B cell (primary cell): ENCODE measurements around the gene TBC1D1. TPM values are rescaled to one million over a fixed set of nuclear protein-coding genes. Genes with fewer than 3 reads are reported as not detected.

Source experiments
- ATAC-seq: fragments of 200-7000 bp; cut with Tn5 transposase; one replicate; pipeline ENCODE4 v1.10.0; 2021; ENCODE audit warnings: low read depth, mild to moderate bottlenecking, moderate number of reproducible peaks, moderate library complexity
- CTCF ChIA-PET: fragments of 350-600 bp; sonication (Branson Sonifier 250); formaldehyde crosslinking; loops from one replicate; lab custom pipeline; 2021; ENCODE audit warnings: antibody characterized with exemption, inconsistent platforms; lab: Charles Lee
- POLR2A ChIA-PET: fragments of 350-600 bp; sonication (Branson Sonifier 250); formaldehyde crosslinking; loops from one replicate; lab custom pipeline; 2021; ENCODE audit warnings: antibody characterized with exemption; lab: Charles Lee
- DNase-seq: peaks from one replicate; pipeline ENCODE4 v3.0.0; 2013
- H2AFZ ChIP-seq: 2 replicates; pipeline ENCODE4 v1.6.1; 2012; ENCODE audit warnings: mild to moderate bottlenecking, low read depth, low read length; ENCODE audit not compliant: insufficient read depth, poor library complexity, severe bottlenecking
- H3K27ac ChIP-seq, 2 donors: 1 replicate in 1 of 2; 2 replicates in 1 of 2; pipeline ENCODE4 v1.5.1; 2012 to 2013; ENCODE audit warnings: low read length in 2 of 2, mild to moderate bottlenecking in 2 of 2, moderate library complexity in 1 of 2
- H3K27me3 ChIP-seq, 4 experiments: fragments of 200-600 bp in 1 of 4; sonication (generic) in 1 of 4; replicated peaks in 1 of 4; 1 replicate in 2 of 4; 2 replicates in 2 of 4; pipeline versions ENCODE4 v1.6.1 to v1.7.0; 2013 to 2016; ENCODE audit warnings: low read length in 3 of 4, mild to moderate bottlenecking in 2 of 4, mixed read lengths in 1 of 4, moderate library complexity in 1 of 4; ENCODE audit not compliant: insufficient read depth in 4 of 4, control insufficient read depth in 3 of 4; ENCODE audit errors: control extremely low read depth in 1 of 4
- H3K36me3 ChIP-seq, 2 experiments: replicated peaks in 1 of 2; 1 replicate in 1 of 2; 2 replicates in 1 of 2; pipeline versions ENCODE4 v1.6.1 to v1.7.1; 2013; ENCODE audit warnings: low read length in 1 of 2; ENCODE audit not compliant: insufficient read depth in 2 of 2, control insufficient read depth in 1 of 2; ENCODE audit errors: control extremely low read depth in 1 of 2, extremely low read depth in 1 of 2
- H3K4me1 ChIP-seq, 2 donors: fragments of 200-600 bp in 1 of 2; sonication (generic) in 1 of 2; 1 replicate in 1 of 2; 2 replicates in 1 of 2; pipeline versions ENCODE4 v1.5.1 to v1.6.1; 2013 to 2017; ENCODE audit warnings: low read length in 2 of 2; ENCODE audit not compliant: control insufficient read depth in 2 of 2, insufficient read depth in 2 of 2
- H3K4me2 ChIP-seq: replicated peaks from 2 replicates; pipeline ENCODE3; 2012; ENCODE audit warnings: mild to moderate bottlenecking, low read depth, low read length; ENCODE audit not compliant: poor library complexity, severe bottlenecking
- H3K4me3 ChIP-seq, 5 experiments: fragments of 200-600 bp in 1 of 5; sonication (generic) in 1 of 5; 1 replicate in 3 of 5; 2 replicates in 2 of 5; pipeline versions ENCODE4 v1.5.1 to v1.7.0; 2011 to 2016; ENCODE audit warnings: low read length in 4 of 5, mild to moderate bottlenecking in 4 of 5, low read depth in 2 of 5, control low read depth in 1 of 5, moderate library complexity in 1 of 5; ENCODE audit not compliant: insufficient read depth in 1 of 5; ENCODE audit errors: control extremely low read depth in 1 of 5, extremely low read depth in 1 of 5
- H3K79me2 ChIP-seq: fragments of 200-600 bp; sonication (generic); one replicate; pipeline ENCODE4 v1.6.0; 2016; ENCODE audit warnings: low read length; ENCODE audit not compliant: control insufficient read depth, insufficient read depth
- H3K9ac ChIP-seq: fragments of 200-600 bp; sonication (generic); 2 replicates; pipeline ENCODE4 v1.6.1; 2017; ENCODE audit warnings: mild to moderate bottlenecking, low read length, moderate library complexity
- H3K9me3 ChIP-seq, 3 donors: one replicate each; pipeline versions ENCODE4 v1.6.1 to v1.7.1; 2013; ENCODE audit warnings: low read length in 2 of 3; ENCODE audit not compliant: control insufficient read depth in 2 of 3, insufficient read depth in 1 of 3; ENCODE audit errors: control extremely low read depth in 1 of 3
- H4K20me1 ChIP-seq: 2 replicates; pipeline ENCODE4 v1.6.0; 2012; ENCODE audit warnings: mild to moderate bottlenecking, low read length; ENCODE audit not compliant: insufficient read depth, control insufficient read depth, poor library complexity, severe bottlenecking
- H3K27ac Mint-ChIP-seq: one replicate; pipeline ENCODE4 v1.8.0; 2021; ENCODE audit warnings: mixed read lengths
- H3K27me3 Mint-ChIP-seq: one replicate; pipeline ENCODE4 v1.8.0; 2021; ENCODE audit warnings: mixed read lengths
- H3K4me1 Mint-ChIP-seq: one replicate; pipeline ENCODE4 v1.8.0; 2021; ENCODE audit warnings: mixed read lengths
- H3K4me3 Mint-ChIP-seq: one replicate; pipeline ENCODE4 v1.8.0; 2021; ENCODE audit warnings: mixed read lengths
- H3K9me3 Mint-ChIP-seq: one replicate; pipeline ENCODE4 v1.8.0; 2022; ENCODE audit warnings: mixed read lengths; ENCODE audit not compliant: insufficient read depth
- EZH2 ChIP-seq: IDR thresholded peaks from 2 replicates; pipeline ENCODE4 v1.6.1; 2012; ENCODE audit warnings: borderline replicate concordance, low read depth, mild to moderate bottlenecking, moderate library complexity, low read length; ENCODE audit not compliant: insufficient read depth, poor library complexity, severe bottlenecking
- WGBS: methylation state at CpG from one replicate; pipeline ENCODE4 v1.1.5; 2013; ENCODE audit warnings: missing lambda C conversion rate; ENCODE audit not compliant: insufficient coverage; 5-methylcytosine and 5-hydroxymethylcytosine counted together
- intact Hi-C: fragments of 100-400 bp; cut with micrococcal nuclease; formaldehyde crosslinking; loops from one replicate; pipeline ENCODE4 v1.10.0; 2022
- polyA plus RNA-seq: library from polyadenylated mRNA; depleted of rRNA; stranded (reverse); fragments of >200 nt; gene quantifications from 2 replicates; pipeline ENCODE4 v1.2.3, GENCODE V29; 2012
- total RNA-seq, 2 donors: library from RNA; stranded (reverse); fragments of 120-200 nt in 1 of 2; gene quantifications; 1 replicate in 1 of 2; 2 replicates in 1 of 2; pipeline versions ENCODE4 v1.2.3 to v1.2.4, GENCODE V29; 2013 to 2022
- TF ChIP-seq, protein P1 (sequence below): fragments of 200-600 bp; IDR thresholded peaks from one replicate; pipeline ENCODE4 v1.8.0; 2022; ENCODE audit warnings: antibody characterized with exemption, mild to moderate bottlenecking

TBC1D1 gene
- total and polyA plus RNA-seq, 2 donors (not counting 1 experiment from before 2014, with no cell fraction given): 88.2 to 98.7 TPM

DNA sequence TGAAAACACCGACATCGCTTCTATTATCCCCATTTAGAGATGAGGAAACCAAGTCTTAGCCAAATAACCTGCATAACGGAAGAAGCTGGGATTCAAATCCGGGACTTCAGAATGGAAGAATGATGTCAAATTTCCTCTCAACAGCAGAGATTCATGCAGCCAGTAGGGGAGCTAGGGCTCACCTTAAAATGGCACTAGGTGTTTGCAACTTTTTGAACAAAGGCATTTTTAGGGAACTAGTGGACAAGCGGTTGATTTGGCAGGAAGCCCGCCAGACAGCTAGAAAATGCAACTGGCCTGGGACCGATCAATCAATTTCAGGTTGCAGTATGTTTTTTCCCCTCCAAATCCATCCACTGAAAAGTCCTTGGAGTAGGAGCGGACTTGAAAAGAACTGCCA, 293.5 kb downstream of the TBC1D1 start:
- H4K20me1 ChIP-seq: no peaks in the 10 kb centered on the region
- 98% methylated on average over 7 of the region's 8 CpGs for WGBS
- POLR2A ChIA-PET: no interaction called here
- no peak overlapping the region for H3K4me2 ChIP-seq
- intact Hi-C loops: no loop called here
- peaks cover 0 to 2% of the 10 kb centered on the region in 2 donors for H3K4me1 ChIP-seq
- no peak overlapping the region for H3K27ac ChIP-seq
- no peak overlapping the region for H3K9ac ChIP-seq
- H3K4me3 ChIP-seq: no peak overlapping the region
- DNase-seq: no peak
- Mint-ChIP-seq H3K27me3 (no peaks in the 10 kb centered on the region), H3K9me3 (no peaks in the 10 kb centered on the region), H3K4me1 (peaks cover 5% of the 10 kb centered on the region), H3K4me3 (no peak overlapping the region), H3K27ac (no peak overlapping the region)
- no peaks in the 10 kb centered on the region for H3K79me2 ChIP-seq
- TF ChIP-seq, protein P1, sequence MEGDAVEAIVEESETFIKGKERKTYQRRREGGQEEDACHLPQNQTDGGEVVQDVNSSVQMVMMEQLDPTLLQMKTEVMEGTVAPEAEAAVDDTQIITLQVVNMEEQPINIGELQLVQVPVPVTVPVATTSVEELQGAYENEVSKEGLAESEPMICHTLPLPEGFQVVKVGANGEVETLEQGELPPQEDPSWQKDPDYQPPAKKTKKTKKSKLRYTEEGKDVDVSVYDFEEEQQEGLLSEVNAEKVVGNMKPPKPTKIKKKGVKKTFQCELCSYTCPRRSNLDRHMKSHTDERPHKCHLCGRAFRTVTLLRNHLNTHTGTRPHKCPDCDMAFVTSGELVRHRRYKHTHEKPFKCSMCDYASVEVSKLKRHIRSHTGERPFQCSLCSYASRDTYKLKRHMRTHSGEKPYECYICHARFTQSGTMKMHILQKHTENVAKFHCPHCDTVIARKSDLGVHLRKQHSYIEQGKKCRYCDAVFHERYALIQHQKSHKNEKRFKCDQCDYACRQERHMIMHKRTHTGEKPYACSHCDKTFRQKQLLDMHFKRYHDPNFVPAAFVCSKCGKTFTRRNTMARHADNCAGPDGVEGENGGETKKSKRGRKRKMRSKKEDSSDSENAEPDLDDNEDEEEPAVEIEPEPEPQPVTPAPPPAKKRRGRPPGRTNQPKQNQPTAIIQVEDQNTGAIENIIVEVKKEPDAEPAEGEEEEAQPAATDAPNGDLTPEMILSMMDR: no peak
- TF ChIP-seq EZH2: no peak
- no peaks in the 10 kb centered on the region for H3K27me3 ChIP-seq
- peaks cover 0 to 5% (median 0%) of the 10 kb centered on the region in 3 donors for H3K9me3 ChIP-seq
- ATAC-seq: no peak
- no peaks in the 10 kb centered on the region for H3K36me3 ChIP-seq
- CTCF ChIA-PET: interaction anchor here (0.7 to 10.7 kb wide), 3 partner anchors 135 to 548 kb away, joined by 3 to 297 read pairs (median 6); no protein-coding TSS in a partner anchor
- H2AFZ ChIP-seq: no peak overlapping the region

DNA sequence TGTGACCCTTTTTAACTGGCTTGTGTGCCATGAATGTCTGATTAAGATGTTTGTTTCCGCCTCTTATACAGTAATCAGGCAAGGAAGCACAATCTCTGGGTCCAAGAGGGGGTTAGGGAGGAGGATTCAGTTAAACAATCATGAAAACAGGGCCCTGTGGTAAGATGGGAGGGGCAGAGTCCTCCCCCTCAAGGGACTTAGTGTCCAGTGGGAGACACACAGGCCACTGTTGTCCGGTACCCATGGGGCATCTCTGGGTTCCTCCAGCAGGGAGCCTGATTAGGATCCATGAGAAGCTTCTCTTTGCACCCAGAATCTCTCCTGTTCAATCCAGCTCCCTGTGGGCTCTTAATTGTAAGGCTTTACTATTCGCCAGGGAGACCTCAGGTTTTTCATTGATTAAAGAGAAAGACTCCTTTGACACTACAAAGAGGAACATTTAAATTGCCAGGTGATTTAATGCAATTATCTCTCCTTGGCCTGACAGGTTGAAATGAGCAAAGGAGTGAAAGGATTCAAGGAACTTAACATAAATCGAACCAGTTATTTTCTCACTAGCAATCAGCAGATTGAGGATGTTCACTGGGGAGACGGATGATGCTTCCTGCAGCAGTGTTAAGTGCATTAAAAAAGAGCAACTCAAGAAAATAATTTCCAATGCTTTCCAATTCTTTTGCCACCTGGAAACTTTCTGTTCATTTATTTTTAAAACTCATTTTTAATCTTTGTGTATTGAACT, 294.7 kb downstream of the TBC1D1 start:
- intact Hi-C loops: no loop called here
- no peak overlapping the region for H3K4me3 ChIP-seq
- no peak overlapping the region for H3K27ac ChIP-seq
- no peaks in the 10 kb centered on the region for H3K4me1 ChIP-seq
- no peaks in the 10 kb centered on the region for H3K27me3 ChIP-seq
- no peaks in the 10 kb centered on the region for H3K36me3 ChIP-seq
- Mint-ChIP-seq H3K4me3 (no peak overlapping the region), H3K27ac (no peak overlapping the region), H3K27me3 (no peaks in the 10 kb centered on the region), H3K4me1 (peaks cover under 1% of the 10 kb centered on the region), H3K9me3 (no peaks in the 10 kb centered on the region)
- POLR2A ChIA-PET: no interaction called here
- ATAC-seq (no peak), DNase-seq (no peak)
- no peak overlapping the region for H2AFZ ChIP-seq
- H3K79me2 ChIP-seq: no peaks in the 10 kb centered on the region
- no peaks in the 10 kb centered on the region for H4K20me1 ChIP-seq
- H3K9ac ChIP-seq: no peak overlapping the region
- peaks cover 0 to 5% (median 0%) of the 10 kb centered on the region in 3 donors for H3K9me3 ChIP-seq
- no peak for TF ChIP-seq EZH2
- TF ChIP-seq, protein P1: no peak
- WGBS: 70% methylated on average over 2 of the region's 5 CpGs
- CTCF ChIA-PET: interaction anchor here (10.7 kb wide), 1 partner anchor 491 kb away, joined by 297 read pairs; no protein-coding TSS in a partner anchor
- no peak overlapping the region for H3K4me2 ChIP-seq
